Measurements from ENCODE around the gene MAD1L1. TPM values are rescaled to one million over a fixed set of nuclear protein-coding genes. Genes with fewer than 3 reads are reported as not detected.

Gene MAD1L1
- total and polyA plus RNA-seq, 2 of the 13 experiments (the other 11 are each of a cell fraction or from before 2014, with no cell fraction given): 17.4 to 64.7 TPM

DNA sequence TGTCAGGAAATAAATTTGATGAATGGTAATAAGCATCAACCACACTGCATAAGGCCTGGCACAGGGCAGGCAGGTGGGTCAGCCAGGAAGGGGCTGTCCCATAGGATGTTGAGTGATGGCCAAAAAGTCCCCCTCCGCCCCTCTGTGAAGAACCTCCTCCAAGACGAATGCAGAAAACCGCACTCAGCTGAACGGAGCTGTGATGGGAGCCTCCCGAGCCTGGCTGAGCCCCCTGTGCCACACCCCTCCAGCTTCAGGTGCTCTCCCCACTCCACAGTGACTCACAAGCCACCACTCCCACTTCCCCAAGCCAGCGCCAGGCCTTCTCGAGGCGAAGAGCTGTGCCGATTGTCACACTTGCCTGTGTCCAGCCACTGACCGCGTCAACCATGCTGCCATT is 184.2 kb downstream of the MAD1L1 start:
- no peak for FAIRE-seq
- H3K27ac ChIP-seq (ENCODE audit: extremely low read length, insufficient read depth, low read length): no peak overlapping the region
- no TSS peak for BruUV-seq (replicated peaks)
- no peak for ATAC-seq
- 96% methylated on average over 7 of the region's 11 CpGs for WGBS (ENCODE audit: low lambda C conversion rate)
- H3K9me3 ChIP-seq (ENCODE audit: low read length): no peaks in the 10 kb centered on the region
- in situ Hi-C loops (cut with HindIII; ENCODE audit: extremely low pct_ligation_motif_present, low pct_unique_long_range_greater_than_20kb) (no loop called here), intact Hi-C loops (cut with micrococcal nuclease; ENCODE audit: unreplicated experiment) (no loop called here)
- H3K36me3 ChIP-seq (replicated peaks in 1 of 2; ENCODE audit: control insufficient read depth in 1 of 2, insufficient read depth in 2 of 2, low read length in 2 of 2): peaks cover 1 to 7% of the 10 kb centered on the region in 2 experiments; a peak in 4 of 5 replicates
- H2AFZ ChIP-seq (ENCODE audit: low read length): no peak overlapping the region
- no peak for DNase-seq (ENCODE audit: low spot score)
- H3K9ac ChIP-seq (ENCODE audit: insufficient read depth, low read depth, low read length): no peak overlapping the region
- H3K27me3 ChIP-seq (ENCODE audit: control insufficient read depth in 1 of 2, insufficient read depth in 2 of 2, low read length in 2 of 2): no peaks in the 10 kb centered on the region
- no peaks in the 10 kb centered on the region for H3K4me1 ChIP-seq (ENCODE audit: insufficient read depth, low read length)
- POLR2A ChIA-PET: no interaction called here
- H4K20me1 ChIP-seq (ENCODE audit: insufficient read depth, low read length): no peaks in the 10 kb centered on the region
- H3K4me2 ChIP-seq (ENCODE audit: low read depth, low read length): no peak overlapping the region
- H3K79me2 ChIP-seq (ENCODE audit: insufficient read depth, low read length): no peaks in the 10 kb centered on the region
- CTCF ChIA-PET (ENCODE audit: low intra/inter-chr PET ratio, low total read pairs): no interaction called here
- TF ChIP-seq, protein P1, sequence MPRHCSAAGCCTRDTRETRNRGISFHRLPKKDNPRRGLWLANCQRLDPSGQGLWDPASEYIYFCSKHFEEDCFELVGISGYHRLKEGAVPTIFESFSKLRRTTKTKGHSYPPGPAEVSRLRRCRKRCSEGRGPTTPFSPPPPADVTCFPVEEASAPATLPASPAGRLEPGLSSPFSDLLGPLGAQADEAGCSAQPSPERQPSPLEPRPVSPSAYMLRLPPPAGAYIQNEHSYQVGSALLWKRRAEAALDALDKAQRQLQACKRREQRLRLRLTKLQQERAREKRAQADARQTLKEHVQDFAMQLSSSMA (CRISPR knock-in tag; IDR thresholded peaks at IDR 0.05): no peak
- TF ChIP-seq, protein P2, sequence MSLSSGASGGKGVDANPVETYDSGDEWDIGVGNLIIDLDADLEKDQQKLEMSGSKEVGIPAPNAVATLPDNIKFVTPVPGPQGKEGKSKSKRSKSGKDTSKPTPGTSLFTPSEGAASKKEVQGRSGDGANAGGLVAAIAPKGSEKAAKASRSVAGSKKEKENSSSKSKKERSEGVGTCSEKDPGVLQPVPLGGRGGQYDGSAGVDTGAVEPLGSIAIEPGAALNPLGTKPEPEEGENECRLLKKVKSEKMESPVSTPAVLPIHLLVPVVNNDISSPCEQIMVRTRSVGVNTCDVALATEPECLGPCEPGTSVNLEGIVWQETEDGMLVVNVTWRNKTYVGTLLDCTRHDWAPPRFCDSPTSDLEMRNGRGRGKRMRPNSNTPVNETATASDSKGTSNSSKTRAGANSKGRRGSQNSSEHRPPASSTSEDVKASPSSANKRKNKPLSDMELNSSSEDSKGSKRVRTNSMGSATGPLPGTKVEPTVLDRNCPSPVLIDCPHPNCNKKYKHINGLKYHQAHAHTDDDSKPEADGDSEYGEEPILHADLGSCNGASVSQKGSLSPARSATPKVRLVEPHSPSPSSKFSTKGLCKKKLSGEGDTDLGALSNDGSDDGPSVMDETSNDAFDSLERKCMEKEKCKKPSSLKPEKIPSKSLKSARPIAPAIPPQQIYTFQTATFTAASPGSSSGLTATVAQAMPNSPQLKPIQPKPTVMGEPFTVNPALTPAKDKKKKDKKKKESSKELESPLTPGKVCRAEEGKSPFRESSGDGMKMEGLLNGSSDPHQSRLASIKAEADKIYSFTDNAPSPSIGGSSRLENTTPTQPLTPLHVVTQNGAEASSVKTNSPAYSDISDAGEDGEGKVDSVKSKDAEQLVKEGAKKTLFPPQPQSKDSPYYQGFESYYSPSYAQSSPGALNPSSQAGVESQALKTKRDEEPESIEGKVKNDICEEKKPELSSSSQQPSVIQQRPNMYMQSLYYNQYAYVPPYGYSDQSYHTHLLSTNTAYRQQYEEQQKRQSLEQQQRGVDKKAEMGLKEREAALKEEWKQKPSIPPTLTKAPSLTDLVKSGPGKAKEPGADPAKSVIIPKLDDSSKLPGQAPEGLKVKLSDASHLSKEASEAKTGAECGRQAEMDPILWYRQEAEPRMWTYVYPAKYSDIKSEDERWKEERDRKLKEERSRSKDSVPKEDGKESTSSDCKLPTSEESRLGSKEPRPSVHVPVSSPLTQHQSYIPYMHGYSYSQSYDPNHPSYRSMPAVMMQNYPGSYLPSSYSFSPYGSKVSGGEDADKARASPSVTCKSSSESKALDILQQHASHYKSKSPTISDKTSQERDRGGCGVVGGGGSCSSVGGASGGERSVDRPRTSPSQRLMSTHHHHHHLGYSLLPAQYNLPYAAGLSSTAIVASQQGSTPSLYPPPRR (CRISPR knock-in tag; IDR thresholded peaks at IDR 0.05; ENCODE audit: borderline replicate concordance): no peak
- TF ChIP-seq CEBPB (IDR thresholded peaks at IDR 0.05; ENCODE audit: borderline replicate concordance, low read depth, low read length): no peak
- TF ChIP-seq, protein P3, sequence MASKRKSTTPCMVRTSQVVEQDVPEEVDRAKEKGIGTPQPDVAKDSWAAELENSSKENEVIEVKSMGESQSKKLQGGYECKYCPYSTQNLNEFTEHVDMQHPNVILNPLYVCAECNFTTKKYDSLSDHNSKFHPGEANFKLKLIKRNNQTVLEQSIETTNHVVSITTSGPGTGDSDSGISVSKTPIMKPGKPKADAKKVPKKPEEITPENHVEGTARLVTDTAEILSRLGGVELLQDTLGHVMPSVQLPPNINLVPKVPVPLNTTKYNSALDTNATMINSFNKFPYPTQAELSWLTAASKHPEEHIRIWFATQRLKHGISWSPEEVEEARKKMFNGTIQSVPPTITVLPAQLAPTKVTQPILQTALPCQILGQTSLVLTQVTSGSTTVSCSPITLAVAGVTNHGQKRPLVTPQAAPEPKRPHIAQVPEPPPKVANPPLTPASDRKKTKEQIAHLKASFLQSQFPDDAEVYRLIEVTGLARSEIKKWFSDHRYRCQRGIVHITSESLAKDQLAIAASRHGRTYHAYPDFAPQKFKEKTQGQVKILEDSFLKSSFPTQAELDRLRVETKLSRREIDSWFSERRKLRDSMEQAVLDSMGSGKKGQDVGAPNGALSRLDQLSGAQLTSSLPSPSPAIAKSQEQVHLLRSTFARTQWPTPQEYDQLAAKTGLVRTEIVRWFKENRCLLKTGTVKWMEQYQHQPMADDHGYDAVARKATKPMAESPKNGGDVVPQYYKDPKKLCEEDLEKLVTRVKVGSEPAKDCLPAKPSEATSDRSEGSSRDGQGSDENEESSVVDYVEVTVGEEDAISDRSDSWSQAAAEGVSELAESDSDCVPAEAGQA (IDR thresholded peaks at IDR 0.05; ENCODE audit: low read depth): no peak
- TF ChIP-seq, protein P3 (CRISPR knock-in tag; IDR thresholded peaks at IDR 0.05; ENCODE audit: borderline replicate concordance): no peak
- no peak for TF ChIP-seq ZNF431 (CRISPR knock-in tag; IDR thresholded peaks at IDR 0.05; ENCODE audit: borderline replicate concordance, low read depth)
- TF ChIP-seq RNF2 (conservative IDR thresholded peaks at IDR 0.05; ENCODE audit: low read depth): no peak
- TF ChIP-seq ZSCAN22 (CRISPR knock-in tag; IDR thresholded peaks at IDR 0.05): no peak
- TF ChIP-seq, protein P4, sequence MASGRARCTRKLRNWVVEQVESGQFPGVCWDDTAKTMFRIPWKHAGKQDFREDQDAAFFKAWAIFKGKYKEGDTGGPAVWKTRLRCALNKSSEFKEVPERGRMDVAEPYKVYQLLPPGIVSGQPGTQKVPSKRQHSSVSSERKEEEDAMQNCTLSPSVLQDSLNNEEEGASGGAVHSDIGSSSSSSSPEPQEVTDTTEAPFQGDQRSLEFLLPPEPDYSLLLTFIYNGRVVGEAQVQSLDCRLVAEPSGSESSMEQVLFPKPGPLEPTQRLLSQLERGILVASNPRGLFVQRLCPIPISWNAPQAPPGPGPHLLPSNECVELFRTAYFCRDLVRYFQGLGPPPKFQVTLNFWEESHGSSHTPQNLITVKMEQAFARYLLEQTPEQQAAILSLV (CRISPR knock-in tag; IDR thresholded peaks at IDR 0.05; ENCODE audit: borderline replicate concordance): no peak
- TF ChIP-seq ZNF547 (CRISPR knock-in tag; IDR thresholded peaks at IDR 0.05): no peak
- TF ChIP-seq HNF4G (IDR thresholded peaks at IDR 0.05; ENCODE audit: borderline replicate concordance, low read depth, low read length): no peak
- TF ChIP-seq HNF4G (CRISPR knock-in tag; IDR thresholded peaks at IDR 0.05; ENCODE audit: borderline replicate concordance, low read depth): no peak
- no peak overlapping the region for H3K4me3 ChIP-seq (replicated peaks in 1 of 3; ENCODE audit: insufficient read depth in 1 of 3, low read depth in 2 of 3, low read length in 3 of 3)

Measured in HepG2 (cell line).